BLaER1 treated with 17β-estradiol and CSF1 and Interleukin-3, amounts not matched to agents 10 nM and 100 nM (cell line): Measurements from ENCODE around the gene MNT.

Experiments used
- H3K27ac ChIP-seq, 11 experiments: shearing (Covaris generic); formaldehyde crosslinking; 2 replicates each; pipeline ENCODE4 v1.8.1; 2022
- H3K27me3 ChIP-seq, 11 experiments: shearing (Covaris generic); formaldehyde crosslinking; 2 replicates each; pipeline ENCODE4 v1.8.1; 2022
- H3K36me3 ChIP-seq, 11 experiments: shearing (Covaris generic); formaldehyde crosslinking; 2 replicates each; pipeline ENCODE4 v1.8.1; 2022
- H3K4me1 ChIP-seq, 10 experiments: shearing (Covaris generic); formaldehyde crosslinking; 2 replicates each; pipeline ENCODE4 v1.8.1; 2022
- H3K4me2 ChIP-seq, 11 experiments: shearing (Covaris generic); formaldehyde crosslinking; 2 replicates each; pipeline ENCODE4 v1.8.1; 2022
- H3K4me3 ChIP-seq, 10 experiments: shearing (Covaris generic); formaldehyde crosslinking; 2 replicates each; pipeline ENCODE4 v1.8.1; 2022
- H3K9ac ChIP-seq, 11 experiments: shearing (Covaris generic); formaldehyde crosslinking; 2 replicates each; pipeline ENCODE4 v1.8.1; 2022
- H3K9me3 ChIP-seq, 11 experiments: shearing (Covaris generic); formaldehyde crosslinking; replicated peaks in 1 of 11; 2 replicates each; pipeline ENCODE4 v1.8.1; 2022
- H4K20me1 ChIP-seq, 11 experiments: shearing (Covaris generic); formaldehyde crosslinking; 2 replicates each; pipeline ENCODE4 v1.8.1; 2022
- Cebpa-rat ChIP-seq, 11 experiments: shearing (Covaris generic); IDR thresholded peaks; 2 replicates each; pipeline ENCODE4 v1.8.1; 2022

The MNT gene

GRCh38 chr17:2357931-2358434 is 42.9 kb downstream of the MNT start:
- no peak overlapping the region for H3K27ac ChIP-seq
- TF ChIP-seq Cebpa-rat (IDR thresholded peaks at IDR 0.05) = no peak
- H3K4me3 ChIP-seq = no peak overlapping the region
- H3K9ac ChIP-seq = peak overlapping the region in 3 of 11 experiments; percentile 14 to 31 (median 18); a peak in 2 of 22 replicates
- H3K4me2 ChIP-seq = peak overlapping the region in 4 of 11 experiments; percentile 7 to 43 (median 31); a peak in 7 of 22 replicates
- H3K9me3 ChIP-seq = no peaks in the 10 kb centered on the region
- H3K36me3 ChIP-seq = peaks cover 6 to 49% (median 26%) of the 10 kb centered on the region in 11 experiments; a peak in 19 of 22 replicates
- peaks cover 0 to 11% (median 5%) of the 10 kb centered on the region in 10 experiments; a peak in 10 of 20 replicates for H3K4me1 ChIP-seq
- H4K20me1 ChIP-seq = peaks cover 0 to 58% (median 28%) of the 10 kb centered on the region in 11 experiments; a peak in 17 of 22 replicates
- no peaks in the 10 kb centered on the region for H3K27me3 ChIP-seq

- peaks cover 0 to 11% (median 5%) of the 10 kb centered on the region in 10 experiments; a peak in 10 of 20 replicates for H3K4me1 ChIP-seq
- H3K4me2 ChIP-seq = no peak overlapping the region
- no peaks in the 10 kb centered on the region for H3K9me3 ChIP-seq
- H3K9ac ChIP-seq = no peak overlapping the region
- peaks cover 0 to 58% (median 30%) of the 10 kb centered on the region in 11 experiments; a peak in 19 of 22 replicates for H4K20me1 ChIP-seq
- H3K4me3 ChIP-seq = no peak overlapping the region
- no peaks in the 10 kb centered on the region for H3K27me3 ChIP-seq
- H3K27ac ChIP-seq = no peak overlapping the region
- TF ChIP-seq Cebpa-rat (IDR thresholded peaks at IDR 0.05) = no peak
- peaks cover 0 to 43% (median 23%) of the 10 kb centered on the region in 11 experiments; a peak in 15 of 22 replicates for H3K36me3 ChIP-seq
These were observed 43.6 kb downstream of the MNT start for GRCh38 chr17:2357237-2357636.

- H3K27ac ChIP-seq = no peak overlapping the region
- H3K4me1 ChIP-seq = peaks cover 0 to 11% (median 5%) of the 10 kb centered on the region in 10 experiments; a peak in 10 of 20 replicates
- no peak overlapping the region for H3K9ac ChIP-seq
- no peak overlapping the region for H3K4me3 ChIP-seq
- H3K4me2 ChIP-seq = no peak overlapping the region
- H4K20me1 ChIP-seq = peaks cover 0 to 60% (median 34%) of the 10 kb centered on the region in 11 experiments; a peak in 19 of 22 replicates
- H3K27me3 ChIP-seq = no peaks in the 10 kb centered on the region
- no peaks in the 10 kb centered on the region for H3K9me3 ChIP-seq
- peaks cover 0 to 16% (median 3%) of the 10 kb centered on the region in 11 experiments; a peak in 7 of 22 replicates for H3K36me3 ChIP-seq
- no peak for TF ChIP-seq Cebpa-rat (IDR thresholded peaks at IDR 0.05)
These were observed 46.5 kb downstream of the MNT start for GRCh38 chr17:2354311-2354710.

- Histone ChIP-seq H3K27ac (no peak overlapping the region), H3K4me1 (no peaks in the 10 kb centered on the region), H3K36me3 (peaks cover 5 to 34% (median 17%) of the 10 kb centered on the region in 11 experiments; a peak in 17 of 22 replicates), H3K4me3 (no peak overlapping the region), H4K20me1 (peaks cover 4 to 55% (median 30%) of the 10 kb centered on the region in 11 experiments; a peak in 19 of 22 replicates), H3K4me2 (no peak overlapping the region), H3K27me3 (no peaks in the 10 kb centered on the region), H3K9me3 (no peaks in the 10 kb centered on the region), H3K9ac (no peak overlapping the region)
- TF ChIP-seq Cebpa-rat (IDR thresholded peaks at IDR 0.05) = no peak
These were observed 49.6 kb downstream of the MNT start for GRCh38 chr17:2351269-2351668.

GRCh38 chr17:2347805-2348685 is 52.8 kb downstream of the MNT start:
- H3K4me2 ChIP-seq = no peak overlapping the region
- H3K4me3 ChIP-seq = no peak overlapping the region
- H3K27ac ChIP-seq = no peak overlapping the region
- no peaks in the 10 kb centered on the region for H3K4me1 ChIP-seq
- H3K27me3 ChIP-seq = no peaks in the 10 kb centered on the region
- H3K36me3 ChIP-seq = peaks cover 23 to 61% (median 43%) of the 10 kb centered on the region in 11 experiments
- no peak overlapping the region for H3K9ac ChIP-seq
- H4K20me1 ChIP-seq = peaks cover 0 to 47% (median 15%) of the 10 kb centered on the region in 11 experiments; a peak in 13 of 22 replicates
- H3K9me3 ChIP-seq = no peaks in the 10 kb centered on the region
- no peak for TF ChIP-seq Cebpa-rat (IDR thresholded peaks at IDR 0.05)

GRCh38 chr17:2346475-2346874 is 54.4 kb downstream of the MNT start:
- peaks cover 33 to 72% (median 51%) of the 10 kb centered on the region in 11 experiments for H3K36me3 ChIP-seq
- no peak for TF ChIP-seq Cebpa-rat (IDR thresholded peaks at IDR 0.05)
- H3K9me3 ChIP-seq = no peaks in the 10 kb centered on the region
- no peak overlapping the region; a peak in 1 of 22 replicates for H3K9ac ChIP-seq
- H3K4me2 ChIP-seq = no peak overlapping the region
- no peaks in the 10 kb centered on the region for H3K4me1 ChIP-seq
- no peak overlapping the region for H3K4me3 ChIP-seq
- peaks cover 0 to 39% (median 7%) of the 10 kb centered on the region in 11 experiments; a peak in 10 of 22 replicates for H4K20me1 ChIP-seq
- H3K27ac ChIP-seq = no peak overlapping the region
- H3K27me3 ChIP-seq = no peaks in the 10 kb centered on the region

- H4K20me1 ChIP-seq = peaks cover 0 to 37% (median 9%) of the 10 kb centered on the region in 11 experiments; a peak in 10 of 22 replicates
These were observed 56.3 kb downstream of the MNT start for GRCh38 chr17:2344528-2344927.

GRCh38 chr17:2343421-2343820 is 57.4 kb downstream of the MNT start:
- no peak overlapping the region for H3K9ac ChIP-seq
- peaks cover 4 to 47% (median 11%) of the 10 kb centered on the region in 11 experiments; a peak in 13 of 22 replicates for H4K20me1 ChIP-seq
- H3K9me3 ChIP-seq = no peaks in the 10 kb centered on the region
- TF ChIP-seq Cebpa-rat (IDR thresholded peaks at IDR 0.05) = no peak
- H3K4me2 ChIP-seq = no peak overlapping the region
- H3K4me1 ChIP-seq = peaks cover under 1 to 9% (median 3%) of the 10 kb centered on the region in 10 experiments; a peak in 17 of 20 replicates
- H3K4me3 ChIP-seq = no peak overlapping the region
- H3K27ac ChIP-seq = no peak overlapping the region
- H3K27me3 ChIP-seq = no peaks in the 10 kb centered on the region
- peaks cover 40 to 72% (median 53%) of the 10 kb centered on the region in 11 experiments for H3K36me3 ChIP-seq

More at GRCh38 chr17:2344528-2344927, 56.3 kb downstream of the MNT start:
- H3K9ac ChIP-seq = no peak overlapping the region
- no peak overlapping the region for H3K27ac ChIP-seq
- H3K4me1 ChIP-seq = no peaks in the 10 kb centered on the region
- H3K4me2 ChIP-seq = no peak overlapping the region
- H3K9me3 ChIP-seq = no peaks in the 10 kb centered on the region
- H3K4me3 ChIP-seq = no peak overlapping the region
- peaks cover 41 to 77% (median 55%) of the 10 kb centered on the region in 11 experiments for H3K36me3 ChIP-seq
- no peaks in the 10 kb centered on the region for H3K27me3 ChIP-seq
- no peak for TF ChIP-seq Cebpa-rat (IDR thresholded peaks at IDR 0.05)

GRCh38 chr17:2338315-2338657 is 62.6 kb downstream of the MNT start:
- Histone ChIP-seq H3K9ac (peak overlapping the region; percentile 81 to 95 (median 91)), H3K4me2 (peak overlapping the region; percentile 91 to 100 (median 98)), H3K9me3 (no peaks in the 10 kb centered on the region), H4K20me1 (peaks cover 0 to 50% (median 29%) of the 10 kb centered on the region in 11 experiments; a peak in 17 of 22 replicates), H3K36me3 (peaks cover 29 to 51% (median 44%) of the 10 kb centered on the region in 11 experiments), H3K27ac (peak overlapping the region in 10 of 11 experiments; percentile 77 to 92 (median 88); a peak in 18 of 22 replicates), H3K27me3 (no peaks in the 10 kb centered on the region), H3K4me1 (peaks cover 24 to 42% (median 36%) of the 10 kb centered on the region in 10 experiments), H3K4me3 (peak overlapping the region; percentile 84 to 99 (median 93))
- TF ChIP-seq Cebpa-rat (IDR thresholded peaks at IDR 0.05) = no peak
